ENCODE measurements around the gene PDZK1.
"Not testable (repeated sequence)": the region's sequence is repeated elsewhere in the genome, so short reads cannot be mapped to it uniquely, and the experiment has no call there.

Gene PDZK1

DNA sequence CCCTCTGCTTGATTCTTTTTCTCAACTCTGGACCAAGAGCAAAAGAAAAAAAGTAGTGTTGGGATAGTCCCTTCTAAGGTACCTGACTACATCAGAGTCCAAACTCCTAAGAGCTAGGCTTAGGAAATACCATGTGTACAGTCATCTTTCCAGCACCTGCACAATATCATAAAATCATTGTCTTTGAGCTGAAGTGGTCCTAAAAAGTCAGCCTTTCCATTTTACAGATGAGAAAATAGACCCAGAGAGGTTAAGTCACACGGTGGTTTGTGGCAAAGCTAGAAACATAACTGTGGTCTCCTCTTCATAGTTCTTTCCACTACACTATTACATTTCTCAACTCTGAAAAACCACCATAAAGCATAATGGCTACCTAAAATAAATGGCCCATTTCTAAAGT, 63.2 kb downstream of the PDZK1 start:
- DNase-seq: not testable (repeated sequence)

DNA sequence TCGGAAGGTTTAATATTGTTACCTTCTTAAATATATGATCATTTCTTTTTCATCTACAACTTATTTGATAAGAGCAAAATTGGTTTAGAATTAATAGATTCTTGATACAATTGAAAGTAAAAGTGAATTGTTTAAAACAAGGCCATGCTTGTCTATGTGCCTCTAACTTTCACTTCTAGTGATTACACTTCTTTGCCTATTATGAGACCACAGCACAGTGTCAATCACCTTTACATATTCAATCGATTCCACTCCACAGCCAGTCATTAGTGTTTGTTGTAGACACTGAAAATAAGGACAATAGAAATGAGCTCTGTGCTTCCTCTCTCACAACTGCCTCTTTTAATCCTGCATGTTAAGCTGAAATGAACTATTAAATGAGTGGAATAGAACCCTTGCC, 65.3 kb downstream of the PDZK1 start:
- not testable (repeated sequence) for DNase-seq

DNA sequence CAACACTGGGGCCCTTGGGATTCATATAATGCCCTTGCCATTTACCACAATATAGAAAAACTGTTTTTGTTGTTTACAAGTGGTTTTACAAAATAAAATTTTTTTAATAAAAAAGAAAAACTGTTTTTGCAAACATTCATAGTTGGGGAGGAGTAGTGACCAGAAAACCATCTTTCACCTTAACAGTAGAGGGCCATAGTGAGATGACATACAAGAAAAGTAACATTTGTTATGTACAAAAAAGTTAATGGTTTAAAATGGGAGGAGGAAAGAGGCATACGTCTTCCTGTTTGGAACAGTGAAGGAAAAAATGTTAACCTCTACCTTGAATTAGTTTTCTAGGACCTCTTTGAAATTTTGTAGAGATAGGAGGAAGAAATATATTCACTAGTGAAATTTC, 70.9 kb downstream of the PDZK1 start:
- not testable (repeated sequence) for DNase-seq

DNA sequence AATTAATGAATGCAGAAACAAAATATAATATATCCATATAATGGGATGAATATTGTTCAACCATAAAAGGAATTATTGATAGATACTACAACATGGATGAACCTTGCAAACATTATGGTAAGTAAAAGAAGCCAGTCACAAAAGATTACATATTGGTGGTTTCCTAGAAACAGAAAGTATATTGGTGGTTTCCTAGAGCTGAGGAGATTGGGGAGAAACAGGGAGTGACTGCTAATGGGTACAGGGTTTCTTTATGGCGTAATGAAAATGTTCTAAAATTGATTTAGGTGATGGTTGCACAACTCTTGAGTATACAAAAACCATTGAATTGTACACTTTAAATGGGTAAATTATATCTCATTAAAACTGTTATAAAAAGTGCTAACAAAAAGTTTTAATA, 85.0 kb downstream of the PDZK1 start:
- DNase-seq: not testable (repeated sequence)

Data from activated effector memory CD4-positive, alpha-beta T cell treated with anti-CD3 and anti-CD28 coated beads, Interleukin-2, amount 50 U/mL, for 16 hours (primary cell).